ENCODE results near the gene RNU7-1. TPM values are rescaled to one million over a fixed set of nuclear protein-coding genes. Genes with fewer than 3 reads are reported as not detected.
A peak's percentile ranks its signal among the peaks of the same experiment; 100 is the strongest.

RNU7-1 gene
- total RNA-seq, 4 donors from 2014 or later = not detected

GRCh38 chr12:6943389-6943721 is 261 bp upstream of the RNU7-1 start:
- Histone ChIP-seq H3K27ac (peak overlapping the region; percentile 90 to 97 (median 94)), H3K36me3 (peaks cover 0 to 13% (median 0%) of the 10 kb centered on the region in 3 donors), H3K4me3 (peak overlapping the region; percentile 48 to 69 (median 60)), H3K9me3 (no peaks in the 10 kb centered on the region), H3K4me1 (peaks cover 11 to 46% (median 22%) of the 10 kb centered on the region in 4 donors), H3K27me3 (no peaks in the 10 kb centered on the region)
- DNase-seq = peak; percentile 71 to 94 (median 86)
- no peak for TF ChIP-seq CTCF (IDR thresholded peaks at IDR 0.05)
- TF ChIP-seq POLR2A (IDR thresholded peaks at IDR 0.05) = no peak

- no peaks in the 10 kb centered on the region for H3K9me3 ChIP-seq
- H3K27ac ChIP-seq = peak overlapping the region; percentile 90 to 97 (median 94)
- TF ChIP-seq CTCF (IDR thresholded peaks at IDR 0.05) (peak; percentile 81 to 98 (median 93)), POLR2A (IDR thresholded peaks at IDR 0.05) (peak; percentile 8 to 48)
- peak; percentile 93 to 97 (median 96) for DNase-seq
- peaks cover 0 to 13% (median 0%) of the 10 kb centered on the region in 3 donors for H3K36me3 ChIP-seq
- no peaks in the 10 kb centered on the region for H3K27me3 ChIP-seq
- peaks cover 8 to 33% (median 22%) of the 10 kb centered on the region in 4 donors for H3K4me1 ChIP-seq
- peak overlapping the region; percentile 48 to 69 (median 60) for H3K4me3 ChIP-seq
Measured at GRCh38 chr12:6944381-6945186, 968 bp downstream of the RNU7-1 start.

GRCh38 chr12:6945613-6946012 is 2.0 kb downstream of the RNU7-1 start:
- H3K27ac ChIP-seq = peak overlapping the region; percentile 90 to 97 (median 94)
- peak overlapping the region in 3 of 4 donors; percentile 48 to 67 (median 55) for H3K4me3 ChIP-seq
- no peaks in the 10 kb centered on the region for H3K9me3 ChIP-seq
- peaks cover 0 to 12% (median 0%) of the 10 kb centered on the region in 3 donors for H3K36me3 ChIP-seq
- DNase-seq = no peak
- H3K27me3 ChIP-seq = no peaks in the 10 kb centered on the region
- TF ChIP-seq POLR2A (IDR thresholded peaks at IDR 0.05) = no peak
- TF ChIP-seq CTCF (IDR thresholded peaks at IDR 0.05) = no peak
- H3K4me1 ChIP-seq = peaks cover 8 to 33% (median 28%) of the 10 kb centered on the region in 4 donors

DNA sequence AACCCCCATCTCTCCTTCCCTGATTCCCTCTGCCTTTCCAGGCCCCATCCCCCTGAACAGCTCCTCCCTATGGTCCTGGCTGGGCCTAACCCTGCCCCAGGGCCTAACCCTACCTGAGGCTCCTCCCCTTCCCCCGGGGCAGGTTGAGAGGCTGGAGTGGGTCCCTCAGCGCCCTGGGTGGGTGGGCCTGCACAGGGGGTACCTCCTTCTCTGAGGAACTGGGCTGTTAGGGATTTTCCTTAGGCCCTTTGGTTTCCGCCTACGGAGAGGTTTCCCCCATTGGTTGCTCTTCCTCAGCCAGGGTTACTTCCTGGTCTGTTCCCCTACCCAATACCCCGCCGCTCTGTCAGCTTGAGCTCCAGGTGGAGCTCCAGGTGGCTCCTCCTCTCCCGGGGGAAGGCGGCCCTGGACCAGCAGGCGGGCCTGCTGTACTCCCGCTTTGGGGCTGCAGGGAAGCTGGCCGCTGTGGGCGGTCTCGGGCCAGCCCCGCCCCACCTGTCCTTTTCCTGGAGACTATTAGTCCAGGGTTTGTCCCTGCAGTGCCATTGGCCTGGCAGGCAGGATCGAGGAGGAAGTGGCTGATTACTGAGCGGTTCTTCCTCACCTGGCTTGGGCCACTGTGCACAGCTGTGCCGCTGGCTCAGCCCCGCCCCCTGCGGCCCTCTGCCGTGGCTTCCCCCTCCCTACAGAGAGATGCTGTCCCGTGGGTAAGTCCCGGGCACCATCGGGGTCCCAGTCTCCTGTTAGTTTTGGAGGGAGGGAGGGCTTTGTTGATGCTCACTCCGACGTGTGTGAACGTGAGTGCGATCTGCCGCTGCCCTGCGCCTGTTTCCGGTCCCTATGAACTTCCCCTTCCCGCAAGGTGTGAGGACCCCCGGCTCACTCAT is 2.7 kb downstream of the RNU7-1 start:
- H3K4me3 ChIP-seq = peak overlapping the region; percentile 26 to 67 (median 52)
- TF ChIP-seq POLR2A (IDR thresholded peaks at IDR 0.05) = peak; percentile 88 to 97
- TF ChIP-seq CTCF (IDR thresholded peaks at IDR 0.05) = peak in 3 of 6 experiments; percentile 39 to 46 (median 41)
- H3K27ac ChIP-seq = peak overlapping the region; percentile 90 to 97 (median 94)
- peaks cover 8 to 34% (median 30%) of the 10 kb centered on the region in 4 donors for H3K4me1 ChIP-seq
- no peaks in the 10 kb centered on the region for H3K27me3 ChIP-seq
- DNase-seq = peak; percentile 84 to 96 (median 95)
- H3K36me3 ChIP-seq = peaks cover 0 to 6% (median 0%) of the 10 kb centered on the region in 3 donors
- no peaks in the 10 kb centered on the region for H3K9me3 ChIP-seq

DNA sequence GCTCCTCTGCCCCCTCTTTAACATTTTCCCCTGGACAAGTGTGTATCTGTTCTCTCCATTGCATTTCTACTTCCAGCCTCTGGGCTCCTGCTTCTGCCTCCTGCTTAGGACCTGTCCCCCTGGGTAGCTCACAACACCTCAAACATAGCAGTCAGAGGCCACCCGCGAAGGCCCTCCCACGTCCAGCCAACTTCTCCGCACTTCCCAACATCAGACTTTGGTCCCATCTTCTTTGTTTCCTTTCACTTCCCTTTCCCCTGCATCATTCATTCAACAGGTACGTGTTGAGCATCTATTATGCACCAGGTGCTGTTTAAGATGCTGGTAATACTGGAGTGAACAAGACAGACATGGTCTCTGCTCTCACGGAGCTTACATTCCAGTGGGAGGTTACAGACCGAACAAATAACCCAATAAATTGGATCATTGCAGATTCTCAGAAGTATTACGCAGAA is 3.3 kb downstream of the RNU7-1 start:
- Histone ChIP-seq H3K4me1 (peaks cover 8 to 34% (median 30%) of the 10 kb centered on the region in 4 donors), H3K9me3 (no peaks in the 10 kb centered on the region), H3K4me3 (peak overlapping the region; percentile 26 to 67 (median 52)), H3K27ac (peak overlapping the region; percentile 90 to 97 (median 94)), H3K36me3 (no peaks in the 10 kb centered on the region), H3K27me3 (no peaks in the 10 kb centered on the region)
- no peak for TF ChIP-seq CTCF (IDR thresholded peaks at IDR 0.05)
- TF ChIP-seq POLR2A (IDR thresholded peaks at IDR 0.05) = no peak
- DNase-seq = no peak

All from Peyer's patch (tissue), 4 donors.